ENCODE results near the gene LDB3. TPM values are rescaled to one million over a fixed set of nuclear protein-coding genes. Genes with fewer than 3 reads are reported as not detected.

The LDB3 gene
- total RNA-seq, 2 experiments from 2014 or later = 0.07 to 0.09 TPM

DNA sequence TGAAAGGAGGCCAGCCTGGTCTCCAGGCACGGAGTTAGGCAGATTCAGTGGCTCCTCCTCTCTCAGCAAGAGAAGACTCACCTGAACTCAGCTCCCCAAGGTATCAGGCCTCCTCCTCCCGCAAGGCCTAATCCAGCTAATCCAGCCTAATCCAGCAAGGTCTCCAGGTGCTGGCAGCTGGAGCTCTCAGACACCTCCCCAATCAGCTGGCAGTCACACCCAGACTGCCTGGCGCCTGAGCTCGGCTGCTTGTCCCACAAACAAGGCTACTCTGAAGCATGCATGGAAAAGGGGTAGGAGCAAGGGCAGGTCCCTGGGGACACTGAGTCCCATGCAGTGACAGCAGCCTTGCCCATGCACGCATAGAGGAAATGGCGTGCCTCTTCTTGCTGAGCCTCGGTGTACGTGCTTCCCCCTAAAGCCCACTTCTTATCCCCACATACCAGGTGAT, 17.3 kb upstream of the LDB3 start:
- TF ChIP-seq, protein P1, sequence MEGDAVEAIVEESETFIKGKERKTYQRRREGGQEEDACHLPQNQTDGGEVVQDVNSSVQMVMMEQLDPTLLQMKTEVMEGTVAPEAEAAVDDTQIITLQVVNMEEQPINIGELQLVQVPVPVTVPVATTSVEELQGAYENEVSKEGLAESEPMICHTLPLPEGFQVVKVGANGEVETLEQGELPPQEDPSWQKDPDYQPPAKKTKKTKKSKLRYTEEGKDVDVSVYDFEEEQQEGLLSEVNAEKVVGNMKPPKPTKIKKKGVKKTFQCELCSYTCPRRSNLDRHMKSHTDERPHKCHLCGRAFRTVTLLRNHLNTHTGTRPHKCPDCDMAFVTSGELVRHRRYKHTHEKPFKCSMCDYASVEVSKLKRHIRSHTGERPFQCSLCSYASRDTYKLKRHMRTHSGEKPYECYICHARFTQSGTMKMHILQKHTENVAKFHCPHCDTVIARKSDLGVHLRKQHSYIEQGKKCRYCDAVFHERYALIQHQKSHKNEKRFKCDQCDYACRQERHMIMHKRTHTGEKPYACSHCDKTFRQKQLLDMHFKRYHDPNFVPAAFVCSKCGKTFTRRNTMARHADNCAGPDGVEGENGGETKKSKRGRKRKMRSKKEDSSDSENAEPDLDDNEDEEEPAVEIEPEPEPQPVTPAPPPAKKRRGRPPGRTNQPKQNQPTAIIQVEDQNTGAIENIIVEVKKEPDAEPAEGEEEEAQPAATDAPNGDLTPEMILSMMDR (IDR thresholded peaks at IDR 0.05) = no peak
- ATAC-seq = no peak
- H3K27me3 Mint-ChIP-seq = no peaks in the 10 kb centered on the region

DNA sequence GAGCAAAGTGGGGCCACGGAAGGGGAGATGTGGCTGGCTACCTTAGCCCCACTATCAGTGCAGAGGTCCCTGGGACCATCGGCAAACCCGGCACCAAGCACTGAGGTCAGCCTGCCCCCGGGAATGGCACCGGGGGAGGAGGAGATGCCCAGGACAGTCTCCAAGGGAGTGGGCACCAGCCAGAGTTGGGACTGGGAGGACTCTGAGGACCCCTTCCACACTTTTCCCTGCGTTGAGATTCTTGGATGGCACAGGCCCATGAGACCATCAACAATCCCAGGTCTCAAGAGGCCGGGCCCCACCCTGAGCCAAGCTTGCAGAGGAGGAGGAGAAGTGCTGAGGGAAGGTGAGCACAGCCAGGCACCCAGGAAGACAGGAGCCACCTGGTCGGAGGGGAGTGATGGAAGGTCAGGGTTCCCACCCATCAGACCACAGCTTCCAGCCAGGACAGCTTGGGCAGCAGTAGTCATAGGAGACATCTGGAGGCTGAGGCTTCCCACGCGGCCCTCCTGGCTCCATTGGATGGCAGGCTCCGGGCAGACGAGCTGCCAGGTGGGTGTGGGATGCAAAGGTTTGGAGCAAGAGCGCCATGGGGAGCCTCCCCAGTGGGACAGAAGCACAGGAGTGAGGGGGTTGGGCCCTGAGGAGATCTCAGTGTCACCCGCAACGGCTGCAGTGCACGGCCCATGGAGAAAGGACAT, 16.5 kb upstream of the LDB3 start:
- H3K27ac Mint-ChIP-seq = no peak overlapping the region
- TF ChIP-seq, protein P1 (IDR thresholded peaks at IDR 0.05) = no peak
- ChIA-PET CTCF (no interaction called here), POLR2A (no interaction called here)
- H3K4me1 Mint-ChIP-seq (ENCODE audit: low read depth) = no peaks in the 10 kb centered on the region
- no peak for DNase-seq
- H3K36me3 Mint-ChIP-seq (ENCODE audit: low read depth) = no peaks in the 10 kb centered on the region
- no peaks in the 10 kb centered on the region for H3K27me3 Mint-ChIP-seq
- no peak overlapping the region for H3K4me3 Mint-ChIP-seq
- no peaks in the 10 kb centered on the region for H3K9me3 Mint-ChIP-seq
- intact Hi-C loops (cut with micrococcal nuclease) = no loop called here
- no peak for ATAC-seq

More for the DNA sequence above, 17.3 kb upstream of the LDB3 start:
- no peak for DNase-seq
- Mint-ChIP-seq H3K4me3 (no peak overlapping the region), H3K4me1 (ENCODE audit: low read depth) (no peaks in the 10 kb centered on the region), H3K36me3 (ENCODE audit: low read depth) (no peaks in the 10 kb centered on the region), H3K9me3 (no peaks in the 10 kb centered on the region), H3K27ac (no peak overlapping the region)
- intact Hi-C loops (cut with micrococcal nuclease) = no loop called here
- POLR2A ChIA-PET = no interaction called here
- CTCF ChIA-PET = no interaction called here

DNA sequence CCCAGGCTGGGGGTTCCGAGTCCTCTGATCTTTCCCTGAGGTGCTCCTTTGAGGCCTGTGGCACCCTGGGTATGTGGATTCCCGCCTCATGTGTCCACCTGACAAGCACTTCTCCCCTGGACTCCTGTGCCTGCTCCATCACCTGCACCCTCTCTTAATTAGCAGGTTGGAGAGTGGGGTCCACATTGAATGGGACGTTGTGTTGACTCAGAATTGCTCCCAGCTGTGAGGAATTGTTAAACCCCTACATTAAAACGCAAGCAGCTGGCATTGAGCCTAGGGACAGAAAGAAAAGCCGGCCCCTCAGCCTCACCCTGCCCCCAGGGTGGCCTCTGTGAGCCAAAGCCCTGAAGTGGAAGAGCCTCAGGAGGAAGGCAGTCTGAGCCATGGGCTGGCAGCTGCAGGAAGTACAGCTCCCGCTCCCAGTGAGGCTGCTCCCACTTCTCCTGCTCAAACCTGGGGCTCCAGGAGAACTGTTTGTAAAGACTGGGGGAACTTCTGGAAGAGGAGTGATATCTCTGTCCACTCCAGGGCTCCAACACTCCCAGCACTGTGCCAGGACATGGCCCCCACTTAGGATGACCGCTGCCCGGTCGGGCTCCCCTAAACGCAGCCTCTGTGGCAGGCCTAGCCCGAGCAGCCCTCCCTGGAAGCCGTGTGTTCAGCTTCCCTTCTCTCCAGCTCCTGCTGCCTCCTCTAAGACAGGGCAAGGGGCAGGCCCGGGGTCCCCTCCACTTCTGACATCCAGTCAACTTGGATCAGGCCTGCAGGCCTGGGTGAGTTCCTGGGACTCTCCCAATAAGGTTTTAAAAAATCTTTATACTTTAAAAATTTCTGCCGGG, 15.7 kb upstream of the LDB3 start:
- Mint-ChIP-seq H3K4me3 (no peak overlapping the region), H3K27ac (no peak overlapping the region), H3K4me1 (ENCODE audit: low read depth) (no peaks in the 10 kb centered on the region), H3K27me3 (no peaks in the 10 kb centered on the region), H3K9me3 (no peaks in the 10 kb centered on the region), H3K36me3 (ENCODE audit: low read depth) (no peaks in the 10 kb centered on the region)
- no peak for DNase-seq
- CTCF ChIA-PET = no interaction called here
- no peak for ATAC-seq
- intact Hi-C loops (cut with micrococcal nuclease) = no loop called here
- TF ChIP-seq, protein P1 (IDR thresholded peaks at IDR 0.05) = no peak
- POLR2A ChIA-PET = no interaction called here

DNA sequence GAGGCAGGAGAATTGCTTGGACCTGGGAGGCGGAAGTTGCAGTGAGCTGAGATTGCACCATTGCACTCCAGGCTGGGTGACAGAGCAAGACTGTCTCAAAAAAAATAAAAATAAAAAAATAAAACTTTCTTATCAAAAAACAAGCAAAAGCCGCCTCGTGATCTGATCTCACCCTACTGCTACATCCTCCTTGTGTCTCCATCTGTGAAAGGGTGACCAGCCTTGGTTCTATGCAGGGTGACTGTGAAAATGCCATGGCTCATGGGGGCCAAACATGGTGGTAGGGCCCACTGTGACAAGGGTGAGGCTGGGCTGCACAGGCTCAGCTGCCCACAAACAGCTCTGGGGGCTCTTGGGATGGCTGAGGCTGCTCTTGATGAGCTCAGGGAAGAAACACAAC, 14.9 kb upstream of the LDB3 start:
- no peak overlapping the region for H3K4me3 Mint-ChIP-seq
- no peak for DNase-seq
- H3K4me1 Mint-ChIP-seq (ENCODE audit: low read depth) = no peaks in the 10 kb centered on the region
- H3K27me3 Mint-ChIP-seq = no peaks in the 10 kb centered on the region
- ATAC-seq = no peak
- no peaks in the 10 kb centered on the region for H3K36me3 Mint-ChIP-seq (ENCODE audit: low read depth)
- H3K27ac Mint-ChIP-seq = no peak overlapping the region
- H3K9me3 Mint-ChIP-seq = no peaks in the 10 kb centered on the region
- intact Hi-C loops (cut with micrococcal nuclease) = no loop called here
- ChIA-PET POLR2A (interaction anchor here (0.5 kb wide), 1 partner anchor 27 kb away, joined by 3 read pairs; no protein-coding TSS in a partner anchor), CTCF (no interaction called here)
- TF ChIP-seq, protein P1 (IDR thresholded peaks at IDR 0.05) = no peak

DNA sequence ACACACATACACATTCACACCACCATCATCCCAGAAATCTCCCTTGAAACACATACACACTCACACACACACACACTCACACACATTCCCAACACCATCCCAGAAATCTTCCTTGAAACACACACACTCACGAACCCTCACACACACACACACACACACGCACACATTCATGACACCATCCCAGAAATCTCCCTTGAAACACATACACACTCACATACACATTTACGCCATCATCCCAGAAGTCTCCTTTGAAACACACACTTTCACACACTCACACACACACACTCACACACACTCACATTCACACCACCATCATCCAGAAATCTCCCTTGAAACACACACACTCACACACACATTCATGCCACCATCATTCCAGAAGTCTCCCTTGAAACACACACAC, 14.3 kb upstream of the LDB3 start:
- H3K9me3 Mint-ChIP-seq = no peaks in the 10 kb centered on the region
- intact Hi-C loops (cut with micrococcal nuclease) = no loop called here
- H3K27me3 Mint-ChIP-seq = no peaks in the 10 kb centered on the region
- H3K4me3 Mint-ChIP-seq = no peak overlapping the region
- H3K4me1 Mint-ChIP-seq (ENCODE audit: low read depth) = no peaks in the 10 kb centered on the region
- TF ChIP-seq, protein P1 (IDR thresholded peaks at IDR 0.05) = no peak
- no peak for DNase-seq
- no peaks in the 10 kb centered on the region for H3K36me3 Mint-ChIP-seq (ENCODE audit: low read depth)
- ChIA-PET POLR2A (no interaction called here), CTCF (no interaction called here)
- no peak overlapping the region for H3K27ac Mint-ChIP-seq
- ATAC-seq = no peak

Measured in activated CD8-positive, alpha-beta T cell treated with anti-CD3 and anti-CD28 coated beads for 36 hours (primary cell).